ENCODE results near the gene ZIC2.

The ZIC2 gene

DNA sequence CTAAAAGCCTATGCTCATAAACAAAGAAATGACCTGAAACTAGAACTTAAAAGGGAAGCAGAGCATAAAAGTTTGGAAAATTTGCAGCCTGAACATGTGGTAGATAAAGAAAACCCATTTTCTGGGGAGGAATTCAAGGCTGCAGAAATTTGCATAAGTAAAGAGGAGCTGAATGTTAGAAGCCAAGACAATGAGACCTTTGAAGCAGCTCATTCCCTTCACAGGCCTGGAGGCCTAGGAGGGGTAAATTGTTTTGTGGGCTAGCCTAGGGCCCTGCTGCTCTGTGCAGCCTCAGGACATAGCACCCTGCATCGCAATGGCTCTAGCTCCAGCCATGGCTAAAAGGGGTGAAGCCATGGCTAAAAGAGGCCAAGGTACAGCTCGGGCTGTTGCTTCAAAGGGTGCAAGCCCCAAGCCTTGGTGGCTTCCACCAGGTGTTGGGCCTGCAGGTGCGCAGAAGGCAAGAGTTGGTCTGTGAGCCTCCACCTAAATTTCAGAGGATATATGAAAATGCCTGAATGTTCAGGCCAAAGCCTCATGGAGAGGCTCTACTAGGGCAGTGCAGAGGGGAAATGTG, 38.3 kb downstream of the ZIC2 start:
- H3K27ac ChIP-seq (replicated peaks), result no peak overlapping the region
- no peak overlapping the region for H3K4me3 ChIP-seq (replicated peaks; ENCODE audit: insufficient read depth, low read length)
- peaks cover 4% of the 10 kb centered on the region for H3K27me3 ChIP-seq (ENCODE audit: insufficient read depth, poor library complexity, severe bottlenecking)
- no peak for TF ChIP-seq SPI1 (IDR thresholded peaks at IDR 0.05; ENCODE audit: borderline replicate concordance, low read depth)
- no peak for TF ChIP-seq POLR2AphosphoS5 (IDR thresholded peaks at IDR 0.05; ENCODE audit: low read depth)
- TF ChIP-seq, protein P1, sequence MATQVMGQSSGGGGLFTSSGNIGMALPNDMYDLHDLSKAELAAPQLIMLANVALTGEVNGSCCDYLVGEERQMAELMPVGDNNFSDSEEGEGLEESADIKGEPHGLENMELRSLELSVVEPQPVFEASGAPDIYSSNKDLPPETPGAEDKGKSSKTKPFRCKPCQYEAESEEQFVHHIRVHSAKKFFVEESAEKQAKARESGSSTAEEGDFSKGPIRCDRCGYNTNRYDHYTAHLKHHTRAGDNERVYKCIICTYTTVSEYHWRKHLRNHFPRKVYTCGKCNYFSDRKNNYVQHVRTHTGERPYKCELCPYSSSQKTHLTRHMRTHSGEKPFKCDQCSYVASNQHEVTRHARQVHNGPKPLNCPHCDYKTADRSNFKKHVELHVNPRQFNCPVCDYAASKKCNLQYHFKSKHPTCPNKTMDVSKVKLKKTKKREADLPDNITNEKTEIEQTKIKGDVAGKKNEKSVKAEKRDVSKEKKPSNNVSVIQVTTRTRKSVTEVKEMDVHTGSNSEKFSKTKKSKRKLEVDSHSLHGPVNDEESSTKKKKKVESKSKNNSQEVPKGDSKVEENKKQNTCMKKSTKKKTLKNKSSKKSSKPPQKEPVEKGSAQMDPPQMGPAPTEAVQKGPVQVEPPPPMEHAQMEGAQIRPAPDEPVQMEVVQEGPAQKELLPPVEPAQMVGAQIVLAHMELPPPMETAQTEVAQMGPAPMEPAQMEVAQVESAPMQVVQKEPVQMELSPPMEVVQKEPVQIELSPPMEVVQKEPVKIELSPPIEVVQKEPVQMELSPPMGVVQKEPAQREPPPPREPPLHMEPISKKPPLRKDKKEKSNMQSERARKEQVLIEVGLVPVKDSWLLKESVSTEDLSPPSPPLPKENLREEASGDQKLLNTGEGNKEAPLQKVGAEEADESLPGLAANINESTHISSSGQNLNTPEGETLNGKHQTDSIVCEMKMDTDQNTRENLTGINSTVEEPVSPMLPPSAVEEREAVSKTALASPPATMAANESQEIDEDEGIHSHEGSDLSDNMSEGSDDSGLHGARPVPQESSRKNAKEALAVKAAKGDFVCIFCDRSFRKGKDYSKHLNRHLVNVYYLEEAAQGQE (IDR thresholded peaks at IDR 0.05; ENCODE audit: insufficient replicate concordance, low read depth), result no peak
- no peak for TF ChIP-seq GABPA (IDR thresholded peaks at IDR 0.05; ENCODE audit: low read depth)
- TF ChIP-seq, protein P2, sequence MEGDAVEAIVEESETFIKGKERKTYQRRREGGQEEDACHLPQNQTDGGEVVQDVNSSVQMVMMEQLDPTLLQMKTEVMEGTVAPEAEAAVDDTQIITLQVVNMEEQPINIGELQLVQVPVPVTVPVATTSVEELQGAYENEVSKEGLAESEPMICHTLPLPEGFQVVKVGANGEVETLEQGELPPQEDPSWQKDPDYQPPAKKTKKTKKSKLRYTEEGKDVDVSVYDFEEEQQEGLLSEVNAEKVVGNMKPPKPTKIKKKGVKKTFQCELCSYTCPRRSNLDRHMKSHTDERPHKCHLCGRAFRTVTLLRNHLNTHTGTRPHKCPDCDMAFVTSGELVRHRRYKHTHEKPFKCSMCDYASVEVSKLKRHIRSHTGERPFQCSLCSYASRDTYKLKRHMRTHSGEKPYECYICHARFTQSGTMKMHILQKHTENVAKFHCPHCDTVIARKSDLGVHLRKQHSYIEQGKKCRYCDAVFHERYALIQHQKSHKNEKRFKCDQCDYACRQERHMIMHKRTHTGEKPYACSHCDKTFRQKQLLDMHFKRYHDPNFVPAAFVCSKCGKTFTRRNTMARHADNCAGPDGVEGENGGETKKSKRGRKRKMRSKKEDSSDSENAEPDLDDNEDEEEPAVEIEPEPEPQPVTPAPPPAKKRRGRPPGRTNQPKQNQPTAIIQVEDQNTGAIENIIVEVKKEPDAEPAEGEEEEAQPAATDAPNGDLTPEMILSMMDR (IDR thresholded peaks at IDR 0.05; ENCODE audit: insufficient read depth, low read length), result no peak
- no peak for DNase-seq (ENCODE audit: low read depth in 1 of 2, low spot score in 1 of 2)

GRCh38 chr13:100022798-100023197, 41.2 kb downstream of the ZIC2 start:
- no peak overlapping the region for H3K4me3 ChIP-seq (replicated peaks; ENCODE audit: insufficient read depth, low read length)
- DNase-seq (ENCODE audit: low read depth in 1 of 2, low spot score in 1 of 2), result no peak
- TF ChIP-seq SPI1 (IDR thresholded peaks at IDR 0.05; ENCODE audit: borderline replicate concordance, low read depth) (no peak), GABPA (IDR thresholded peaks at IDR 0.05; ENCODE audit: low read depth) (no peak), POLR2AphosphoS5 (IDR thresholded peaks at IDR 0.05; ENCODE audit: low read depth) (no peak)
- TF ChIP-seq, protein P1 (IDR thresholded peaks at IDR 0.05; ENCODE audit: insufficient replicate concordance, low read depth), result no peak
- TF ChIP-seq, protein P2 (IDR thresholded peaks at IDR 0.05; ENCODE audit: insufficient read depth, low read length), result no peak
- no peaks in the 10 kb centered on the region for H3K27me3 ChIP-seq (ENCODE audit: insufficient read depth, poor library complexity, severe bottlenecking)
- no peak overlapping the region for H3K27ac ChIP-seq (replicated peaks)

DNA sequence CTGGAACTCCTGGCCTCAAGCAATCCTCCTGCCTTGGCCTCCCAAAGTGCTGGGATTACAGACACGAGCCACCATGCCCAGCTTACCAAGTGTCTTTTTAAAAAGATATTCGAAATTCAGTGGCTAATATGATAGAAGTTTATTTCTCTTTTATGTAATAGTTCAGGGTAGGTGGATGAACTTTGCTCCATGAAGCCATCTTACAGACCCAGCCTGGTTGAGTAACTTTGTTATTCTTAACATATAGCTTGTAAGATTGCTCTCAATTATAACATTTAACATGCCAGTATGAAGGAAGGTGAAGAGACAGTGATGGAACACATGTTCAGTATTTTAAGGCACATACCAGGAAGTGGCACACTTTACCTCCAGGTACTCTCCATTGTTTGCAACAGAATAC, 42.4 kb downstream of the ZIC2 start:
- no peak overlapping the region for H3K27ac ChIP-seq (replicated peaks)
- no peak for TF ChIP-seq GABPA (IDR thresholded peaks at IDR 0.05; ENCODE audit: low read depth)
- TF ChIP-seq, protein P1 (IDR thresholded peaks at IDR 0.05; ENCODE audit: insufficient replicate concordance, low read depth), result no peak
- TF ChIP-seq POLR2AphosphoS5 (IDR thresholded peaks at IDR 0.05; ENCODE audit: low read depth), result no peak
- TF ChIP-seq SPI1 (IDR thresholded peaks at IDR 0.05; ENCODE audit: borderline replicate concordance, low read depth), result no peak
- TF ChIP-seq, protein P2 (IDR thresholded peaks at IDR 0.05; ENCODE audit: insufficient read depth, low read length), result no peak
- DNase-seq (ENCODE audit: low read depth in 1 of 2, low spot score in 1 of 2), result no peak
- no peaks in the 10 kb centered on the region for H3K27me3 ChIP-seq (ENCODE audit: insufficient read depth, poor library complexity, severe bottlenecking)
- H3K4me3 ChIP-seq (replicated peaks; ENCODE audit: insufficient read depth, low read length), result no peak overlapping the region

All from HL-60 (cell line).